Hematopoietic multipotent progenitor cell treated with erythropoietin and hydrocortisone succinate and interleukin-3 and kit ligand, for 6 days (in vitro differentiated cells): ENCODE data around the gene RBM24.
A peak's percentile ranks its signal among the peaks of the same experiment; 100 is the strongest.

ENCODE experiments used
- DNase-seq: peaks from one replicate; pipeline ENCODE4 v3.0.0-alpha.2; 2015

Gene RBM24

DNA sequence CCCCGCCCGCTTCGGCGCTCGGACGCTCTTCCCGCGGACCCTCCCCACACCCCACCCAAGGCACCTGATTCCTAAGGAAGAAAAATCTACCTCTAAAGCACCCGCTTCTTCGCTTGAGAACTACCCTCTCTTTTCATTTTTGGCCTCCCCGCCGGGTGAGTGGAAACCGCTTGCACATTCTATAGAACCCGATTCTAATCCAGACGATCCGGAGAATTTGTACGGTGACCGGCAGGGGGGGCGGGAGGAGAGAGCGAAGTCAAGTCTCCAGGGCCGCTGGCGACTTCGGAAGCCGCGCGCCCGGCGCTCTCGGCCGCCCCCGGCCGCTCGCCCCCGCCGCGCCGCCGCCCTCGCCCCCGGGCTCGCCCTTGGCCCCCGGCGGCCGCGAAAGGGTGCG, at the start of gene RBM24:
TSS of gene RBM24 (plus strand) at position 262 of the 397 bp plus-strand sequence. CDS start 221 bp downstream, outside the sequence.
- DNase-seq = peak; percentile 72

- no peak for DNase-seq
Observed at GRCh38 chr6:17233531-17233930, 47.6 kb upstream of the RBM24 start.

DNA sequence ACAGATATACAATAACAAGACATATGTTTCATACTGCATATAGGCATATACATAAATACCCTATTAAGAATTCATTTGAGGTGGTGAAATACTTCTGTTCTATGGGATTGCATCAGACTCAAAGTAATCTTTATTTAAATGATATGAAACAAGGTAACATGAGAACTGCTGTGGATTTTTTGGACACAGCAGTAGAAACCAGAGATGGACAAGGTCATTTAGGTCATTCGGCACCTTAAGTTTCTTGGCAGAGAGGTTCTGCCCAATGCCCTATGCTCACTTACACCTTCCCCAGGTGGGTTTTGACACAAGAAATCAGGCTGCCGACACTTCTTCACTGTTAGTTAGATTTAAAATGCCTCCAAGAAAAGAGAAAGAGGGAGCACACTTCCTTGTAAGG, 43.9 kb upstream of the RBM24 start:
- no peak for DNase-seq

DNA sequence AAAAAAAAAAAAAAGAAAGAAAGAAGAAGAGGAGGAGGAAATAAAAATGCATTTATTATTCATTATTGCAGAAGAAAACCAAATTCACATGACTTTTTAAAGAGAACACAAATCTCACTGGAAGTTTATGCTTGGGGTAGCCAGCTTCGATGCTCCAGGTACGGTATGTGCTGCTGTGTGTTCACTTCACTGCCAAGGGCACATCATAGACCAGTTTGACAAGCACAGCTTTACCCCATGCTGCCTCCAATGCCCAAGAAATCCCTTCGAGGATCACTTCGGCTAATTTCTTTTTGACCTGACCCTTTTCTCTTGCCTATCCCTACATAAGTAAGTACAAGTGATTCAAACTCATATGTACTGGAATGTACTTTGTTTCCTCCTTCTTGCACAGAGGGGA, 41.9 kb upstream of the RBM24 start:
- DNase-seq = no peak

DNA sequence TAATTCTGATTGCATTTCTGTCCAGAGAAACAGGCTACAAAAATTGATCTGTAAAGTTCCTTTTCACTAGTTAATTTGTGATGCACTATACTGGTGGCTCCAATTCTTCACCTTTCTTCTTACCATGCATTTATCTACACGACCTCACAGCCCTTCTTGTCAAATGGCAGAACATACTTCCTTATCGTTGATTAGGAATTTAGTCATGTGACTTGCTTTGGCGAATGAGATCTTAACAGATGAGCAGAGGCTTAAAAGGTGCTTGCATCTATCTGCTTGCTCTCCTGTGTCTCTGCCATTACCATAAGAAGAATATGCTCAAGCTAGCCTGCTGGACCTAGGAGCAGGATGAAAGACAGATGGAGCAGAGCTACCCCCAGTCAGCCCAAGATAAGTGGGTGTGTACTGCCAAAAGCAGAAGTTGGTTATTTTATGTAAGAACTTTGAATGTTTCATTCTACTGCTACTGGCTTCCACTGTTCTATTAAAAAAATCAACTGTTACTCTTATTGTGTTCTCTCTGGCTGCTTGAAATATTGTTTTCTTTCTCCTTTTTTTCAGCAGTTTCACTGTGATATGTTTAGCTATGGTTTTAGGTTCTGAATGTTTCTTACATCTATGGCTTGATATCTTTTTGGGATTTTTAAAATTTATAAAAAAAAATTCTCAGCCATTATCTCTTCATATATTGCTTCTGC, 40.2 kb upstream of the RBM24 start:
- DNase-seq = no peak

- DNase-seq = no peak
Observed at GRCh38 chr6:17242087-17242486, 39.1 kb upstream of the RBM24 start.

- DNase-seq = no peak
Observed at GRCh38 chr6:17250237-17250636, 30.9 kb upstream of the RBM24 start.

DNA sequence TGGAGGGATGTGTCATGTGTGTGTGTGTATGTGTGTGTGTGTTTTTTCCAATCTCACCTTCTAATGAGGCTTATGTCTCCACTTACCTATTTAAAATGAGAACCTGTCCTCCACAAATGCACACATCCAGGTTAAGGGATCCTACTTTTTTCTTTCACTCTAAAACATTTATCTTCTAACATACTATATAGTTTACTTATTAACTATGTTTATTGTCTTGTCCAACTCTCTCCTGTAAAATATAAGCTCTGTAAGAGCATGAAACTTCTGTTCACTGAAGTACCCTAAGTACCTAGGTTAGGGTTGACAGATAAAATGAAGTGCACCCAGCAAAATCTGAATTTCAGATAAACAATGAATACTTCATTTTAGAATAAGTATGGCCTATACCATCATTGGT, 29.2 kb upstream of the RBM24 start:
- no peak for DNase-seq

- no peak for DNase-seq
Observed at GRCh38 chr6:17258749-17259148, 22.4 kb upstream of the RBM24 start.

DNA sequence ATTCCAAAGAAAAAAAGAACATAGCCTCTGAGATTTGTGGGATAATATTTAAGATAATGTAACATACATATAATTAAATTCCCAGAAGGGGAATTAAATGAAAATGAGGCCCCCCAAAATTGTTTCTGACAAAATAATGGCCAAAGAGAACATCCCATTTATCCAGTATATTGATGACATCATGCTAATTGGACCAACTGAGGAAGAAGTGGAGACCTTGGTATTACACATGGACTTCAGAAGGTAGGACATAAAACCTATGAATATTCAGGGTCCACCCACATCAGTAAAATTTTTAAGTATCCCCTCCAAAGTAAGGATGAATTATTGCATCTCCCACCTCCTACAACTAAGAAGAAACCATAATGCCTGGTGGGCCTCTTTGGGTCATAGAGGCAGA, 15.6 kb upstream of the RBM24 start:
- DNase-seq = no peak

GRCh38 chr6:17267566-17267965, 13.6 kb upstream of the RBM24 start:
- DNase-seq = no peak

DNA sequence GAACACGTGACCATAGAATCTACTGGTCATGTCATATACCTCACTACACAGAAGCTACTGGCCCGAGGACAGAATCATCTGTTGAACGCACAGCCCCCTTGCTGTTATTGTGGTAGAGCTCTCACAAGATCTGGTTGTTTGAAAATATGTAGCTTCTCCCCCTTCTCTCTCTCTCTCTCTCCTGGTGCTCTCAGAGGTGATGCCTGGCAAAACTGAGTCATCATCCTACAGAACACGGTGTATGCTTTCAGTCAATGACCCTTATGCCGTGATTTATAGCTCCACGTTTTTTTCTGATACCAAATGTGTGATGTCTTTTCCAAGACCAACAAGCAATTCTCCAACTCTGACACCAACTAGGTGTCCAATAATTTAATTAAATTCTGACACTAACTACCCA, 13.0 kb upstream of the RBM24 start:
- no peak for DNase-seq

DNA sequence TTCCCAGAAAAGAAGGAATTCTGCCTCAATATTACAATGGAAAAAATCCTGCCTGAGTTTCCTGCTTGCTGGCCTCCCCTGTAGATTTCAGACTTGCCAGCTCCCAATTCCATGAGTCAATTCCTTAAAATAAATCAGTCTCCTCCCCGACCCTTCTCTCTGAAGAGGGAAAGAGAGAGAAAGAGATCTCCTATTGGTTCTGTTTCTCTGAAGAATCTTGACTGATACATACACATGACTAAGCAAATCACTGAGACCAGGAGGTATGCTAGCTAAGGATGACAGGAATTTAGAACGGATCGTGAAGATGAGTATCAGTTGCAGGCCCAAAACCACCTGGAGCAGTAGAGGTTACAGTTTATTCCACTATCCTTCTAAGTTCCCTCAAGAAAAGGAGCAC, 11.3 kb upstream of the RBM24 start:
- no peak for DNase-seq

- DNase-seq = no peak
Observed at GRCh38 chr6:17271628-17272027, 9.5 kb upstream of the RBM24 start.

GRCh38 chr6:17276766-17277165, 4.4 kb upstream of the RBM24 start:
- no peak for DNase-seq

GRCh38 chr6:17277256-17277655, 3.9 kb upstream of the RBM24 start:
- no peak for DNase-seq

DNA sequence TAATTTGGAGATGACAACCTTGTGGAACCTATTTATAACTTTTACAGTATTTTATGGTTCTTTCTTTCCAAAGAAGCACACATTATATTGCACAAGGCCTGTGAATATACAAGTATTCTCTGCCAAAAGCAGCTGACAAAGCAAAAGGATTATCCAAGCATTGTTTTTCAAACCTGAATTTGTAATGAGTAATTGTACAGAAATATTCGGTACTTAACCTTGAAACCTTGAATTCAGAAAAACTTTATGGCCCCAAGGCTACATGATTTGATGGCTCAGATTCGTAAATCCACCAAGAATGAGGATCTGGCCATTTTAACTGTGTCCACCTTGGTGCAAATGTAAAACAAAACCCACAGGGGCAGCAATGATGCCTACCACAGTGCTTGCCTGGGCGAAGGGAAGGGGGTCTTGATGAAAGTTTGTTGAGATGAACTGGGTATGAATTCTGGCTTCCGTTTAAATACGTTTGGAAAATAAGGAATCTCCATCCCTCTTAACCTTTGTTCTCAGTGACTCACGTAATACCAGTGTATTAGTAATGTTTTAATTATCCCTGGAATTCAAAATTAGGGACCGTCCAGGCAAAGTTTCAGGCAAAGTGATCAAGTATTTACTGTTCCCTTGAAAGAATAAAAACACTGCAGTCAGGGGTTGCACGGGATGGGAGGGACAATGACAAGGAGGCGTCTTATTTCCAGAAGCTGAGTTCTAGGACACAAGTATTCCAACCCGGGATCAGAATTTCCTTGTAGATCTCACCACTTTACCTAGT, 2.7 kb upstream of the RBM24 start:
- DNase-seq = no peak

- DNase-seq = no peak
Observed at GRCh38 chr6:17280138-17280537, 1.0 kb upstream of the RBM24 start.

- DNase-seq = peak; percentile 35
Observed at GRCh38 chr6:17280552-17281090, 540 bp upstream of the RBM24 start.

DNA sequence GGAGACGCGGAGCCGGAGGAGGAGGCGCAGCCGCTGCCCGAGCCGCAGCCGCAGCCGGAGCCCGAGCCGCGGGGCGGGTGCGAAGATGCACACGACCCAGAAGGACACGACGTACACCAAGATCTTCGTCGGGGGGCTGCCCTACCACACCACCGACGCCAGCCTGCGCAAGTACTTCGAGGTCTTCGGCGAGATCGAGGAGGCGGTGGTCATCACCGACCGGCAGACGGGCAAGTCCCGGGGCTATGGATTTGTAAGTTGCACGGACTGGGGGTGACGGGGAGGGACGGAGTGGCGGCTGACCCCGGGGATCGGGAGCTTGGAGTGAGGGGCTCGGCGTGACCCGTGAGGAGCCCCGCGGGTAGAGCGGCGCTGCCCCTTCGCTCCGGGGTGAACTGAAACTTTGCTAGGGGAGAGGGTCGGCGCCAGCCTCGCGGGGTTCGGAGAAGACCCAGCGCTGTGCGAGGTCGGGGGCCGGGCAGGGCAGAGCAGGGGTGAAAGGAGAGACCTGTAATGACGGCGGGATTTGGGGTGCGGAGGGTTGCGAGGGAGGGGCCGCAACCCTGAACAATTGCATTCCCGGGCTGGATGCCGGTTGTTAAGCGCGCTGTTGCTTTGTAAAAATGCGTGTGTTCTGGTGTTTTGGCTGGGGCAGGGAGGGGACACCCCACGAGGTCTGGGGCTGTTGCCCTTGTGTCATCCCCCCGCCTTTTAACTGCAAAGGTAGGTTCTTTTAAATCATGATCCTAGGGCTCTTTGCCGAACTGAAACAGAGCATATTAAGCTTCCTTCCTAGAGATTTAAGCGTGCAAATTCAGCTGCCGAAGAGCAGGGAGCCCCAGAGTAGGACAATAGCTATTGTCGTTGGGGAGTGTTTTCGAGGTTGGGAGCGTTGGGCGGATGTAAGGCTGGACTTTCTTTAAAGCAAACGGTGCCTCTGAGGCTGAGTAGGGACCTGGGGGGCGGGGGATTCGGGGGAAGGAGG, 628 bp downstream of the RBM24 start:
- peak; percentile 7 for DNase-seq

GRCh38 chr6:17283074-17283473, 1.9 kb downstream of the RBM24 start:
- no peak for DNase-seq

GRCh38 chr6:17289630-17290061, 8.5 kb downstream of the RBM24 start:
- no peak for DNase-seq

DNA sequence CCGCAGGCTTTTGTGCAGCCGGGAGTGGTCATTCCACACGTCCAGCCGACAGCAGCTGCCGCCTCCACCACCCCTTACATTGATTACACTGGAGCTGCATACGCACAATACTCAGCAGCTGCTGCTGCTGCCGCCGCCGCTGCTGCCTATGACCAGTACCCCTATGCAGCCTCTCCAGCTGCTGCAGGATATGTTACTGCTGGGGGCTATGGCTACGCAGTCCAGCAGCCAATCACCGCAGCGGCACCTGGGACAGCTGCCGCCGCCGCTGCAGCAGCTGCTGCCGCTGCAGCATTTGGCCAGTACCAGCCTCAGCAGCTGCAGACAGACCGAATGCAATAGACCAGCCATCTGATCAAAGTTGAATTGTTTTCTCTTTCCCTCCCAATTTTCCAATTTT, 10.6 kb downstream of the RBM24 start:
- no peak for DNase-seq
